ENCODE results near the gene CHRM1.

Gene CHRM1

DNA sequence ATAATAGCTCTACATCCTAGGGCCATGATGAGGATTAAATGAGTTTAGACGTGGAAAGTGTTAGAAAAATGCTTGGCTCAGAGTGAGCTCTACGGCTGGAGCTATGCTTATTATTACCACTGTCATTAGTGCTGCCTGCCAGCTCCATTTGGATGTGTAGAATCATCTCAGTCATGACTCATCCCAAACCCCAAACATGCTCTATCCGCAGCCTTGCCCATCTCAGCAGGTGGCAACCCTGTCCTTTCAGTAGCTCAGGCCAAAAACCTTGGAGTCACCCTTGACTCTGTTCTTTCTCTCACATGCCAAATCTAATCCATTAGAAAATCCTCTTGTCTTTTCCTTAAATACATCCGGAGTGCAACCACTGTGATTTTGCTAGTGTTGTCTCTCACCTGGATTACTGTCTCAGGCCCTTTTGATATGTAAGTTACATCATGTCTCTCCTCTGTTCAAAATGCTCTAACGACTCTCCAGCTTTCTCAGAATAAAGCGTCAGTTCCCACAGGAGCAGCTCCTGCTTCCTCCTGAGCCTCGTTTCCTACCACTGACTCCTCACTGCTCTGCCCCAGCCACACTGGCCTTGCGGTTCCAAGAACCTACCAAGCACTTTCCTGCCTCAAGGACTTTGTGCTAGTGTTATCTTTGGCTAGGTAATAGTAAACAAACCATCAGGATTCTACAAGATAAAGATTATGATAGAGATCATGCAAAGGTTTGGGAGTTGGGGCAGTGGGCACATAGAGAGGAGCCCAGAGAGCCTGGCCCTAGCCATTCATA is 10.5 kb upstream of the CHRM1 start:
- Histone ChIP-seq H3K9me3 (ENCODE audit: control insufficient read depth, insufficient read depth, low read depth, low read length) (no peaks in the 10 kb centered on the region), H3K27ac (ENCODE audit: extremely low read depth, low read depth, low read length) (no peak overlapping the region), H3K4me3 (ENCODE audit: low read depth, low read length) (no peak overlapping the region), H3K36me3 (ENCODE audit: control insufficient read depth in 2 of 2, insufficient read depth in 1 of 2, low read length in 2 of 2) (no peaks in the 10 kb centered on the region), H3K4me1 (ENCODE audit: control insufficient read depth, insufficient read depth, low read length) (no peaks in the 10 kb centered on the region)
- ChIA-PET CTCF (interaction anchor here (0.9 to 2.0 kb wide), 6 partner anchors 9 to 92 kb away, joined by 3 to 15 read pairs (median 6); no protein-coding TSS in a partner anchor), POLR2A (interaction anchor here (0.5 kb wide), 1 partner anchor 13 kb away, joined by 8 read pairs; no protein-coding TSS in a partner anchor)
- TF ChIP-seq ZNF404 (tag by site-specific recombination; IDR thresholded peaks at IDR 0.05) (no peak), ZNF341 (tag by site-specific recombination; IDR thresholded peaks at IDR 0.05; ENCODE audit: low read depth) (no peak), ZNF776 (tag by site-specific recombination; IDR thresholded peaks at IDR 0.05; ENCODE audit: borderline replicate concordance) (no peak), ZNF335 (tag by site-specific recombination; conservative IDR thresholded peaks at IDR 0.05) (no peak), OSR2 (tag by site-specific recombination; IDR thresholded peaks at IDR 0.05) (0 out of 2 replicates have a peak, but pooled peaks have one; percentile 17), ZNF223 (tag by site-specific recombination; IDR thresholded peaks at IDR 0.05) (no peak), ZBTB21 (tag by site-specific recombination; IDR thresholded peaks at IDR 0.05) (no peak), ZFP41 (tag by site-specific recombination; IDR thresholded peaks at IDR 0.05; ENCODE audit: borderline replicate concordance) (no peak), IKZF3 (tag by site-specific recombination; IDR thresholded peaks at IDR 0.05) (no peak), ZNF600 (tag by site-specific recombination; IDR thresholded peaks at IDR 0.05) (0 out of 2 replicates have a peak, but pooled peaks have one; percentile 12), KLF9 (tag by site-specific recombination; IDR thresholded peaks at IDR 0.05; ENCODE audit: low read depth) (no peak), GLI2 (tag by site-specific recombination; IDR thresholded peaks at IDR 0.05; ENCODE audit: borderline replicate concordance, low read depth) (no peak), ZEB2 (tag by site-specific recombination; IDR thresholded peaks at IDR 0.05) (peak; percentile 45; the same call in 1 of the 2 replicates), ZNF558 (tag by site-specific recombination; IDR thresholded peaks at IDR 0.05) (peak; percentile 80), ZNF121 (tag by site-specific recombination; IDR thresholded peaks at IDR 0.05) (peak; percentile 27; the same call in 1 of the 2 replicates), GLIS1 (tag by site-specific recombination; IDR thresholded peaks at IDR 0.05) (peak; percentile 33; the same call in 1 of the 2 replicates), ZBTB1 (tag by site-specific recombination; IDR thresholded peaks at IDR 0.05) (no peak), ZNF626 (tag by site-specific recombination; IDR thresholded peaks at IDR 0.05) (no peak), ZNF266 (tag by site-specific recombination; IDR thresholded peaks at IDR 0.05; ENCODE audit: low read depth) (no peak), ZNF473 (tag by site-specific recombination; IDR thresholded peaks at IDR 0.05) (no peak), ZNF660 (tag by site-specific recombination; IDR thresholded peaks at IDR 0.05) (peak; percentile 62; the same call in 1 of the 2 replicates), ZNF624 (tag by site-specific recombination; IDR thresholded peaks at IDR 0.05) (no peak), ZNF37A (tag by site-specific recombination; IDR thresholded peaks at IDR 0.05) (no peak), KLF7 (tag by site-specific recombination; IDR thresholded peaks at IDR 0.05; ENCODE audit: borderline replicate concordance) (no peak)
- TF ChIP-seq, protein P1, sequence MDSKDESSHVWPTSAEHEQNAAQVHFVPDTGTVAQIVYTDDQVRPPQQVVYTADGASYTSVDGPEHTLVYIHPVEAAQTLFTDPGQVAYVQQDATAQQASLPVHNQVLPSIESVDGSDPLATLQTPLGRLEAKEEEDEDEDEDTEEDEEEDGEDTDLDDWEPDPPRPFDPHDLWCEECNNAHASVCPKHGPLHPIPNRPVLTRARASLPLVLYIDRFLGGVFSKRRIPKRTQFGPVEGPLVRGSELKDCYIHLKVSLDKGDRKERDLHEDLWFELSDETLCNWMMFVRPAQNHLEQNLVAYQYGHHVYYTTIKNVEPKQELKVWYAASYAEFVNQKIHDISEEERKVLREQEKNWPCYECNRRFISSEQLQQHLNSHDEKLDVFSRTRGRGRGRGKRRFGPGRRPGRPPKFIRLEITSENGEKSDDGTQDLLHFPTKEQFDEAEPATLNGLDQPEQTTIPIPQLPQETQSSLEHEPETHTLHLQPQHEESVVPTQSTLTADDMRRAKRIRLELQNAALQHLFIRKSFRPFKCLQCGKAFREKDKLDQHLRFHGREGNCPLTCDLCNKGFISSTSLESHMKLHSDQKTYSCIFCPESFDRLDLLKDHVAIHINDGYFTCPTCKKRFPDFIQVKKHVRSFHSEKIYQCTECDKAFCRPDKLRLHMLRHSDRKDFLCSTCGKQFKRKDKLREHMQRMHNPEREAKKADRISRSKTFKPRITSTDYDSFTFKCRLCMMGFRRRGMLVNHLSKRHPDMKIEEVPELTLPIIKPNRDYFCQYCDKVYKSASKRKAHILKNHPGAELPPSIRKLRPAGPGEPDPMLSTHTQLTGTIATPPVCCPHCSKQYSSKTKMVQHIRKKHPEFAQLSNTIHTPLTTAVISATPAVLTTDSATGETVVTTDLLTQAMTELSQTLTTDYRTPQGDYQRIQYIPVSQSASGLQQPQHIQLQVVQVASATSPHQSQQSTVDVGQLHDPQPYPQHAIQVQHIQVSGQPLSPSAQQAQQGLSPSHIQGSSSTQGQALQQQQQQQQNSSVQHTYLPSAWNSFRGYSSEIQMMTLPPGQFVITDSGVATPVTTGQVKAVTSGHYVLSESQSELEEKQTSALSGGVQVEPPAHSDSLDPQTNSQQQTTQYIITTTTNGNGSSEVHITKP (tag by site-specific recombination; IDR thresholded peaks at IDR 0.05): 0 out of 2 replicates have a peak, but pooled peaks have one; percentile 24
- TF ChIP-seq, protein P2, sequence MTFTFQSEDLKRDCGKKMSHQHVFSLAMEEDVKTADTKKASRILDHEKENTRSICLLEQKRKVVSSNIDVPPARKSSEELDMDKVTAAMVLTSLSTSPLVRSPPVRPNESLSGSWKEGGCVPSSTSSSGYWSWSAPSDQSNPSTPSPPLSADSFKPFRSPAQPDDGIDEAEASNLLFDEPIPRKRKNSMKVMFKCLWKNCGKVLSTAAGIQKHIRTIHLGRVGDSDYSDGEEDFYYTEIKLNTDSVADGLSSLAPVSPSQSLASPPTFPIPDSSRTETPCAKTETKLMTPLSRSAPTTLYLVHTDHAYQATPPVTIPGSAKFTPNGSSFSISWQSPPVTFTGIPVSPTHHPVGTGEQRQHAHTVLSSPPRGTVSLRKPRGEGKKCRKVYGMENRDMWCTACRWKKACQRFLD (tag by site-specific recombination; IDR thresholded peaks at IDR 0.05): no peak
- TF ChIP-seq, protein P3, sequence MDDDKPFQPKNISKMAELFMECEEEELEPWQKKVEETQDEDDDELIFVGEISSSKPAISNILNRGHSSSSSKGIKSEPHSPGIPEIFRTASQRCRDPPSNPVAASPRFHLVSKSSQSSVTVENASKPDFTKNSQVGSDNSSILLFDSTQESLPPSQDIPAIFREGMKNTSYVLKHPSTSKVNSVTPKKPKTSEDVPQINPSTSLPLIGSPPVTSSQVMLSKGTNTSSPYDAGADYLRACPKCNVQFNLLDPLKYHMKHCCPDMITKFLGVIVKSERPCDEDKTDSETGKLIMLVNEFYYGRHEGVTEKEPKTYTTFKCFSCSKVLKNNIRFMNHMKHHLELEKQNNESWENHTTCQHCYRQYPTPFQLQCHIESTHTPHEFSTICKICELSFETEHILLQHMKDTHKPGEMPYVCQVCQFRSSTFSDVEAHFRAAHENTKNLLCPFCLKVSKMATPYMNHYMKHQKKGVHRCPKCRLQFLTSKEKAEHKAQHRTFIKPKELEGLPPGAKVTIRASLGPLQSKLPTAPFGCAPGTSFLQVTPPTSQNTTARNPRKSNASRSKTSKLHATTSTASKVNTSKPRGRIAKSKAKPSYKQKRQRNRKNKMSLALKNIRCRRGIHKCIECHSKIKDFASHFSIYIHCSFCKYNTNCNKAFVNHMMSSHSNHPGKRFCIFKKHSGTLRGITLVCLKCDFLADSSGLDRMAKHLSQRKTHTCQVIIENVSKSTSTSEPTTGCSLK (tag by site-specific recombination; IDR thresholded peaks at IDR 0.05): no peak
- TF ChIP-seq, protein P4, sequence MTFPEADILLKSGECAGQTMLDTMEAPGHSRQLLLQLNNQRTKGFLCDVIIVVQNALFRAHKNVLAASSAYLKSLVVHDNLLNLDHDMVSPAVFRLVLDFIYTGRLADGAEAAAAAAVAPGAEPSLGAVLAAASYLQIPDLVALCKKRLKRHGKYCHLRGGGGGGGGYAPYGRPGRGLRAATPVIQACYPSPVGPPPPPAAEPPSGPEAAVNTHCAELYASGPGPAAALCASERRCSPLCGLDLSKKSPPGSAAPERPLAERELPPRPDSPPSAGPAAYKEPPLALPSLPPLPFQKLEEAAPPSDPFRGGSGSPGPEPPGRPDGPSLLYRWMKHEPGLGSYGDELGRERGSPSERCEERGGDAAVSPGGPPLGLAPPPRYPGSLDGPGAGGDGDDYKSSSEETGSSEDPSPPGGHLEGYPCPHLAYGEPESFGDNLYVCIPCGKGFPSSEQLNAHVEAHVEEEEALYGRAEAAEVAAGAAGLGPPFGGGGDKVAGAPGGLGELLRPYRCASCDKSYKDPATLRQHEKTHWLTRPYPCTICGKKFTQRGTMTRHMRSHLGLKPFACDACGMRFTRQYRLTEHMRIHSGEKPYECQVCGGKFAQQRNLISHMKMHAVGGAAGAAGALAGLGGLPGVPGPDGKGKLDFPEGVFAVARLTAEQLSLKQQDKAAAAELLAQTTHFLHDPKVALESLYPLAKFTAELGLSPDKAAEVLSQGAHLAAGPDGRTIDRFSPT (tag by site-specific recombination; IDR thresholded peaks at IDR 0.05): no peak
- TF ChIP-seq, protein P5, sequence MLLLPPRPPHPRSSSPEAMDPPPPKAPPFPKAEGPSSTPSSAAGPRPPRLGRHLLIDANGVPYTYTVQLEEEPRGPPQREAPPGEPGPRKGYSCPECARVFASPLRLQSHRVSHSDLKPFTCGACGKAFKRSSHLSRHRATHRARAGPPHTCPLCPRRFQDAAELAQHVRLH (tag by site-specific recombination; IDR thresholded peaks at IDR 0.05): no peak
